ENCODE measurements around the gene HOXD4.

HOXD4 gene

DNA sequence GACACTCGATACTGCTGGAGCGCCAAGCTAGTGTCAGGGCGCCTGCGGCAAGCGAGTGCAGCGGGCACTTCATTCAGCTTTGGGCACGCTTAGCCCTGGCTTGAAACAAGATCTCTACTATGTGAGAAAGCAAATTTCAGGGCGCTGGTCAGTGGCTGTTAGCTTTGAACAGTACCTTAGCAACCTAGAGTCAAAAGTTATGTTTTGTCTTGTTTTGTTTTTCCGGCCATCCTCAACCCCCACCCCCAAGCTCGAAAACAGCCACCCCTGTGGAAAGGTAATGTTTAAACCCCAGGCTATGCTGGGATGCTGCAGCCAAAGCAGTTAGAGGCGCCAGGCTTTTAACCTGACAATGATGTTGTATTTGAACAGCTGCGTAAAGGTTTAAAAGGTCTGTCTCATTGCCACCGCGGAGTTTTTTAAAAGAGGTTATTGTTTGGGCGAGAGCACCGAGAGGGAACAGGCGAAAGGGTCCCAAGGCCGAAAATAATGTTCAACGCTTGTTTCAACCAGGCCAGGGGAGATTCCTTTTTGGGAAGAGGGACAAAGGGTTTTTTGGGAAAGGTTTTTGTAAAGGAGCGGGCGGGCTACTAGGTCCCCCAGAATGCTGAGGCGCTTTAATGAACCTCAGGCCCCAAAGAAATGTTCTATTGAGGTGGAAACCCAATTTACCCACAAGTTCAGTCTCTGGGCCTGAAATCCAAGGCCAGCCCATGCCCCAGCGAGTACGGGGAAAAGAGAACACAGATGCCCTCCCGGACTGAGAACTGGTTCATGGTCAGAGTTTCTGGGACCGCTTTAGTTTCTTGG lies 37.0 kb upstream of the HOXD4 start:
- no peak for DNase-seq

DNA sequence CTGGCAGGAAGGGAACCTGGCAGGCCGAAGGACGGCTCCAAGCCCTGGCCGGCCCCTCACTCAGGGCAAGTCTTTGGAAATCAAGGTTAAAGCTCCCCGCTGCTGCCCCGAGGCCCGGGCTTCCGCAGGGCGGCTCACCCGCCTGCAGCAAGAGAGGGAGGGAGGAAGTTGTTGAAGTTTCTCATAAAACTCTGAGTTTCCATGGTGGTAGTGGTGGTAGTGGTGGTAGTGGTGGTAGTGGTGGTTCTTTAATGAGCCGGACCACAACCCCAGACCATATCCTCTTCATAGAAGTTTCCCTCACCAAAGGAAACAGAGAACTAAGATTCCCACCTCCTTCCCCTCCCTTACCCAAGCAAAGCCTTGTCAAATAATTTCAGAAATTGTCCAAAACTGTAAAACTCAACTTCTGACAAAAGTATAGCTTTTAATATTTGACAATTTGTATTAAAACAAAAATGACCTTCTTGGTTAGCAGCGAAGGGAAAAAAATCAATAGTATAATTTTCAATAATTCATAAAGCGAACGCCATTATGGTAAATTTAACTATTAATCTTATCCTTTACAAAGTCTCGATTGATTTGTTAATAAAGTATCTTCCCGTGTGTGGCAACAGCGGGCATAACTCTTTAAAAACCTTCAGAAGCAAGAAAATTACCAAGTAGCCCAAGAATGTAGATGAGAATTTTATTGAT lies 36.3 kb upstream of the HOXD4 start:
- DNase-seq = no peak

DNA sequence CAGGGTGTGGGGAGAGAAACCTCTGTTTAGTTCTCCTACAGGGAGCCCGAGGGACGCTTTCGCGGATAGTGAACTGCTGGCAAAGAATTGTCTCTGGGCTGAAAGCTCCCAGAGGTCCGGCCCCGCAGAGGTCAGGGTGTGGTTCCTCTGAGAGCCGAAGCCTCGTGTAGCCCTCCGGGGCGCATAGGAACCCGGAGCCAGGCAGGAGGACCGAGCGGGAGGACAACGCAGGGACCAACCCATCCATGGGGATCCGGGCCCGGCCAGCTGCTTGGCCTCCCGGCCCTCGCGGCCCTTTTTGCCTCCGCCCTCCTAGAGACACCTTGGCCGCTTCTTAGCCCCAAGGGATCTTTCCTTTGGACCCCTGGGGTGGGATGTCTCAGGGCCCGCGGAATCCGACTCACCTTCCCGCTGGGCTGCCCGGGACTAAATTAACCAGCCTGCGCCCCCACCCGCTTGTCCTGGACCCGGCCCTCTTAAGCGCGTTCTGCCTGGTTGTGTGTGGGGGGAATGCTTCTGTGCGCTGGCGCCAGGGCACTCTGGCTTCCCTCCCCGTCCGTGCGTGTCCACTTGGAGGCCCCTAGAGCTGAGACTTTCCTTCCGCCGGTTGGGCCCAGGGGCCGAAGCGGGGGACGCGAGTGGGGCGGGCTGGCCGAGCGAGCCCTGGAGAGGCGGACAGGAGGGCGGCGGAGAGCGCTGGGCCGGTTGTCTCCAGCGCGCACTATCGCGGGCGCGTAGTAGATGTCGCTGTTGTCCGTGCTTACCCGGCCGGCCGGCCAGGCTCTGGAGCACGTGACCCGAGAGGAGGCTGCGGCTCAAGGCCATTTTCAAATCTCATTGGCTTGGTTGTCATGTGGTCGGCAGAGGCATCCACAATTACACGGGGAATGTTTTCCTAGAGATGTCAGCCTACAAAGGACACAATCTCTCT lies 35.2 kb upstream of the HOXD4 start, which contains the start of gene HOXD10:
TSS of gene HOXD10 (plus strand) at position 896 of the 931 bp plus-strand sequence. CDS start 56 bp downstream, outside the sequence.
- DNase-seq = no peak

DNA sequence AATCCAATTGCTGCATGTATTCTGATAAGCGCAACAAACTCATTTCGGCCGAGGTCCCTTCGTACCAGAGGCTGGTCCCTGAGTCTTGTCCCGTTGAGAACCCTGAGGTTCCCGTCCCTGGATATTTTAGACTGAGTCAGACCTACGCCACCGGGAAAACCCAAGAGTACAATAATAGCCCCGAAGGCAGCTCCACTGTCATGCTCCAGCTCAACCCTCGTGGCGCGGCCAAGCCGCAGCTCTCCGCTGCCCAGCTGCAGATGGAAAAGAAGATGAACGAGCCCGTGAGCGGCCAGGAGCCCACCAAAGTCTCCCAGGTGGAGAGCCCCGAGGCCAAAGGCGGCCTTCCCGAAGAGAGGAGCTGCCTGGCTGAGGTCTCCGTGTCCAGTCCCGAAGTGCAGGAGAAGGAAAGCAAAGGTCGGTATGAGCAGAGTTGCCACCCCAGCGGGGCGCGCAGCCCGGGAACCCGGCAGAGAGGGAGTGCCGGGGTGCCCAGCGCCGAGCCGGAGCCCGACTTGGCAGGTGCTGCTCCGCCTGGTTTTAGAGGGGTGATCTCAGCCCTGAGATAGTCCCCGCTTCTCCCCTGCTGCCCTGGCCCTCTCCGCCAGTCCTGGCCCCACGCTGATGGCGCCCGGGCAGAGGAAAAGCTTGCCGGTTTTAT lies 34.1 kb upstream of the HOXD4 start:
- DNase-seq = no peak

DNA sequence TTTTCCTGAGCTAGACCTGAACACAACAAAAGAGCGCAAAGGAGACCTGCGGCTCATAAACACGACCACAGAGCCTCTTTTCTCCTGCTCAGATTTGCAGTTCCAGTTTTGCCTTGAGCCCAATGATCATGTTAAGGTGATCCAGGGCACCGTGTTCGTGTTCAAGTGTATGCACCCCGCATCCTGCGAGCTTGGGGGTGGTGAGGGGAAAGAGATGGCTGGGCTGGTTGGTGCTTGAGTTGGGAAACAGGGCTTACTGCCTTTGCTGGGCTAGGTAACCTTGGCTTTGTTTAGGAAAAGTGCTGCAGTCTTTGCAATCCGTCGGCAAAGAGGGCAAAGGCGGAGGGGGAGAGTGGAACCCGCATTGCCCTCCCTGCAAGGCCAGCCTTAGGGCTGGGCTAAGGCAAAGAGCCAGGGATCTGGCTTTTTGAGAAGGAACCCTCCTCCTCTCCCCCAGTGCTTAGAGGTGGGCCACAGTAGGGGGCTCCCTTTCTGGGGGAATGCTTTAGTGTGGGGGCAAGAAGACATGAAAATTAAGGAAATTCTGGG lies 33.5 kb upstream of the HOXD4 start:
- DNase-seq = no peak

DNA sequence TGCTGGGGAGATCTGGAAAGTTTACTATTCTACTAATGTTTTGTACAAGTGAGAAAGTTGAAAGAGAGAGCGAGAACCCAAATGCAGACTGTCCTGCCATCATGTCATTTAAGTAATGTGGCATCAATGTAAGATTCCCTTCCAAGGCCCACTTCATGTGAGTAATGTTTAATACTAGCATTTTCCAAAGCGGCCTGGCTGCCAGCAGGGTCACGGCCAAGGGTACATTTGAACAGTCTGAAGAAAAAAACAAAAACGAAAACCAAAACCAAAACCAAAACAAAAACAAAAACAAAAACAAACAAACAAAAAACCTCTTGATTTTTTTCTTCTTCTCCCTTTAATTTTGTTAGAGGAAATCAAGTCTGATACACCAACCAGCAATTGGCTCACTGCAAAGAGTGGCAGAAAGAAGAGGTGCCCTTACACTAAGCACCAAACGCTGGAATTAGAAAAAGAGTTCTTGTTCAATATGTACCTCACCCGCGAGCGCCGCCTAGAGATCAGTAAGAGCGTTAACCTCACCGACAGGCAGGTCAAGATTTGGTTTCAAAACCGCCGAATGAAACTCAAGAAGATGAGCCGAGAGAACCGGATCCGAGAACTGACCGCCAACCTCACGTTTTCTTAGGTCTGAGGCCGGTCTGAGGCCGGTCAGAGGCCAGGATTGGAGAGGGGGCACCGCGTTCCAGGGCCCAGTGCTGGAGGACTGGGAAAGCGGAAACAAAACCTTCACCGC lies 32.6 kb upstream of the HOXD4 start:
- DNase-seq = peak; percentile 35 to 38

DNA sequence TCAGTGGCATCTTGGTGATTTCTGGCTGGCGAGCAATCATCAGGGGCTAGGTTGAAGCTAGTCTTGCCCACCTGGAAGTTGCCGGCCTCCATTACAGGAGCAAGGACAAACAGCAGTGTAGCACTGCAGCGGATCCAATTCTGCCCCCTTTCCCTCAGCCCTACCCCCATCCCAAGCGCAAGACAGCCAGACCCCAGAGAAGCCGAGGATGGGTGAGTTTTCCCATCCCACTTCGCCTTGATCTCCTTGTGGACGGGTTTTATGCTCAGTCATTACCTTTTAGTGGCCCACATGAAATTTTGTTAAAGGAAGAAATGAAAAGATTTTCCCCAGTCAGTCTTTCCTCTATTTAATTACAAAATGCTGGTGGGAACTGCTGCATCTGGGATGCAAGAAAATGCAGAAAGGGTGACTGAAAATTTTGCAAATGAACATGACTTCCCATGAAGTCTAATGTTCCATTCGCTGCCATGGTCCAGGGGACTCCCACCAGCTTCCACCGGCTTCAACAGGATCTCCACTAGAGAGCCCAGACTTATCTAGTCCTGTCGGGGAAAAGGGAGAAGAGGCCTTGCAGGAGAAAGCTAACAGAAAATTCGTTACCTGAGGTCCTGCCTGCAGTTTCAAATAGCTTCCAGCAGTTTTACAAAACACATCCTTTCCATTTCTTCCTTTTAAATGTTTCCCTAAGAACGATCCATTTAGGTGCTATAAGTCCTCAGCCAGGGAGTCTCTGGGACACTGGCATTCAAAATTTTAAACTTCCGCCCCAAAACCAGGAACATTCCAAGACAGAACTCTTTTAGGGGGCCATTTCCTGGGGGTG lies 30.8 kb upstream of the HOXD4 start:
- no peak for DNase-seq

DNA sequence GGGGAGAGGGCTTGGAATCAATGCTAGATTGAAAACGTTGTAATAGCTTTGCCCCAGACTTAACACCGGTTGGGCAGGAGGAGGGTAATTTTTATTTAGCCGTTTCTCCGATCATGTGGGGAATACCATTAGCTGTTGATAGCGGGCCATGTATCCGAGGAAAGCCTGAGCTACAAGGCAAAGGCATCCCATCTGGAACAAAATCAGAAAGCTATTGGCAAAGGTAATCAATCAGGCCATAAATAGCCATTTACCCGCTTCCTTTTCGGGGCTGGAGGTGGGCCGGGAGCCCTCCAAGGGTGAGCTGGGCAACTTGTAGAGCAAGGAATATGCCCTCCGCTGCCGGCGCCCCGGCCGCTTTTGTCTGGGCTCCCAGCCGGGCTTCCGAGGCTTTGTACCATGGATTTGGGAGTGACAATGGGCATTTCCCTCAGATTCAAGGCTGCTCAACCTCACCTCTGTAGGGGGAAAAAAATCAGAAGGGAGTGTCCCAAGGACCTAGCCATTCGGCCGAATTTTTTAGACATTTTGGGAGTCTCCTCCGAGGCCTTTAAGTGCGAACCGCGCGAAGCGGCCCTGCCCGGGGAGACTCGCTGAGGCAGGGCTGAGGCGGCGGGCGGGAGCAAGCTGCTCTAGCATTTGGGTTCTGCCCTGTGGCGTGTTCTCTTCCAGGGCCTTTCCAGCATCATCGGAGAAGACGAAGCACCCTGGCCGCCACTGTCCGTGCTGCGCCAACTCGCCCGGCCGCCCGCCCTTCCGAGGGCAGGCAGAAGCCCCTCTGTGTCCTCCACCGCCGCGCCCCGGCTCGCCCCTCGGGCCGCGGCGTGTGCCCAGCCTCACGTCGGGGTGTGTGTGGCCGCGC lies 29.9 kb upstream of the HOXD4 start:
- no peak for DNase-seq

DNA sequence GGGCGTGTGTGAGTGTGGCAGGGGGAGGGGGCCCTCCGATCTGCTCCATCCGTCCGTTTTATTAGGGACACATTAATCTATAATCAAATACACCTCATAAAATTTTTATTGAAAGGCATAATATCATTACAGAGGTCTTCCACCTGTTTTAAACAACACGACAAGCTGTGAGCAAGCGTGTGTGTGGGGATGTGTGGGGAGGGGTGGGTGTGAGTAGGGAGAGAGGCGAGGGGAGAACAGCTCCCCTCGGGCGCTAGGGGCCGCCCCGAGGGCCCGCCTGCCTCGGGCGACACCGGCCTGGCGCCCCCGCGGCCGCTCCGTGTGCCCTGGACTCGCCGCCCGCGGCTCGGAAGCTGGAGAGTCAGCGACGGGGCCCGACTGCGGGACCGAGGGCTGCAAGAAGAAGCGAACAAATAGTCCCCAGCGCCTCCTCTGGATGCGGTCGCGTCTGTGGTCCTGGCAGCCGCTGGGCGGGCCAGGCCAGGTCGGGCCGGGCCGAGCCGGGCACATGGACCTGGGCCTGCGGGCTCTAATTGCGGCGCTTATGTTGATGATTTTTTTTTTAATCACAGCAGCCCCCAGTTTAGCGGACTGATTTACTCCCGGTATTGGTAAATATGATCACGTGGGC lies 29.2 kb upstream of the HOXD4 start:
- DNase-seq = peak; percentile 55 to 82

DNA sequence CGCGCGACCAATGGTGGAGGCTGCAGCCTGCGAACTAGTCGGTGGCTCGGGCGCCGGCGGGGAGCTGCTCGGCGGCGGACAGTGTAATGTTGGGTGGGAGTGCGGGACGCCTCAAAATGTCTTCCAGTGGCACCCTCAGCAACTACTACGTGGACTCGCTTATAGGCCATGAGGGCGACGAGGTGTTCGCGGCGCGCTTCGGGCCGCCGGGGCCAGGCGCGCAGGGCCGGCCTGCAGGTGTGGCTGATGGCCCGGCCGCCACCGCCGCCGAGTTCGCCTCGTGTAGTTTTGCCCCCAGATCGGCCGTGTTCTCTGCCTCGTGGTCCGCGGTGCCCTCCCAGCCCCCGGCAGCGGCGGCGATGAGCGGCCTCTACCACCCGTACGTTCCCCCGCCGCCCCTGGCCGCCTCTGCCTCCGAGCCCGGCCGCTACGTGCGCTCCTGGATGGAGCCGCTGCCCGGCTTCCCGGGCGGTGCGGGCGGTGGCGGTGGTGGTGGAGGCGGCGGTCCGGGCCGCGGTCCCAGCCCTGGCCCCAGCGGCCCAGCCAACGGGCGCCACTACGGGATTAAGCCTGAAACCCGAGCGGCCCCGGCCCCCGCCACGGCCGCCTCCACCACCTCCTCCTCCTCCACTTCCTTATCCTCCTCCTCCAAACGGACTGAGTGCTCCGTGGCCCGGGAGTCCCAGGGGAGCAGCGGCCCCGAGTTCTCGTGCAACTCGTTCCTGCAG lies 28.5 kb upstream of the HOXD4 start, which contains the start of gene HOXD9:
TSS of gene HOXD9 (plus strand) at position 37 of the 728 bp plus-strand sequence. CDS start at position 87, 50 bp downstream.
- no peak for DNase-seq

DNA sequence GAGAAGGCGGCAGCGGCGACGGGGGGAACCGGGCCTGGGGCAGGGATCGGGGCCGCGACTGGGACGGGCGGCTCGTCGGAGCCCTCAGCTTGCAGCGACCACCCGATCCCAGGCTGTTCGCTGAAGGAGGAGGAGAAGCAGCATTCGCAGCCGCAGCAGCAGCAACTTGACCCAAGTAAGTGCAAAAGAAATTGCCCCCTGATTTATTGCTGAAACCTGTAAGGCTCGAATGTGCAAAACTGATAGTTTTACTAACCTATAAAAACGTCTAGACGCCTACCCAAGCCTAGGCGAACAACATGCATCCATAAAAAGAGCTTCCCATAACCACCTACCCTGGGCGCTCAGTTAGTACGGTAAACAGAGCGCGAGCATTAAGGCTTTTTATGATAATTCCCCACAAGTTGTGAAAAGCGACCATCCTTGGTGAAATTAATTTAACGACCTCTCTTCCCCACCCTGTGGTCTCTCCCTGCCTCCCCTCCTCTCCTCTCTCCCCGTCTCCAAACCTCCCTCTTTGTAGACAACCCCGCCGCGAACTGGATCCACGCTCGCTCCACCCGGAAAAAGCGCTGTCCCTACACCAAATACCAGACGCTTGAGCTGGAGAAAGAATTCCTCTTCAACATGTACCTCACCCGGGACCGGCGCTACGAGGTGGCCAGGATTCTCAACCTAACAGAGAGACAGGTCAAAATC lies 27.8 kb upstream of the HOXD4 start:
- DNase-seq = no peak

DNA sequence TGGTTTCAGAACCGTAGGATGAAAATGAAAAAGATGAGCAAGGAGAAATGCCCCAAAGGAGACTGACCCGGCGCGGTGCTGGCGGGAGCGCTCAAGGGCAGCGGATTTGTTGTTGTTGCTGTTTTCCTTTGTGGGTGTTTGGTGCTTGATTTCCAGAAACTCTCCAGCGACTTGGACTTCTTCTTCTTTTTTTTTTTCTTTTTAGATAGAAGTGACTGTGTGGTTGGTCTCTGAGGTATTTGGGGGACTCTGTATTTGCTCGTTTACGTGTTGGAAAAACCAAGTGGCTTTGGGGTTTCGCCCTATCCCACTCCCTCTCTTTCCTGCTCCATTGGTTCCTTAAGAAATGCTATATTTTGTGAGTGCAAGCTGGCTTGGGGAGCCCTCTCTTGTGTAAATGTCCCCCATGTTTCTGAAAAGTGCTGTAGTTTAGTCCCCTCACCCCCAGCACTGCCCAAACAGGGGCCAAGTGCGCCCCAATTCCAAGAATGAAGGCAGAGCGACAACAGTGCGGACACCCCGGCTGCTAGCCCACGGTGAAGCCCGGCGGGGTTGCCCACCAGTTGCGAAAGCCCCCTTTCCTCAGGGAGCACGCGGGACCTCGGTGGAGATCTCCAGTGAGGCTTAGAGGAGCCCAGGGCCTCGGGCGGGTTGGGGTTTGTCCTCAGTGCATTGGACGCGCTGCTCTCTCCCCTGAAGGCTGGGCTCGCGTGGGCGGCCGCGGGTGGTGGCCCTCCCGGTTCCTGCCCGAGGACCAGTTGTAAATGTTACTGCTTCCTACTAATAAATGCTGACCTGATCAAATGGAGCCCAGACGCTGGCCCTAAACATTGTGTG lies 27.0 kb upstream of the HOXD4 start:
- no peak for DNase-seq

DNA sequence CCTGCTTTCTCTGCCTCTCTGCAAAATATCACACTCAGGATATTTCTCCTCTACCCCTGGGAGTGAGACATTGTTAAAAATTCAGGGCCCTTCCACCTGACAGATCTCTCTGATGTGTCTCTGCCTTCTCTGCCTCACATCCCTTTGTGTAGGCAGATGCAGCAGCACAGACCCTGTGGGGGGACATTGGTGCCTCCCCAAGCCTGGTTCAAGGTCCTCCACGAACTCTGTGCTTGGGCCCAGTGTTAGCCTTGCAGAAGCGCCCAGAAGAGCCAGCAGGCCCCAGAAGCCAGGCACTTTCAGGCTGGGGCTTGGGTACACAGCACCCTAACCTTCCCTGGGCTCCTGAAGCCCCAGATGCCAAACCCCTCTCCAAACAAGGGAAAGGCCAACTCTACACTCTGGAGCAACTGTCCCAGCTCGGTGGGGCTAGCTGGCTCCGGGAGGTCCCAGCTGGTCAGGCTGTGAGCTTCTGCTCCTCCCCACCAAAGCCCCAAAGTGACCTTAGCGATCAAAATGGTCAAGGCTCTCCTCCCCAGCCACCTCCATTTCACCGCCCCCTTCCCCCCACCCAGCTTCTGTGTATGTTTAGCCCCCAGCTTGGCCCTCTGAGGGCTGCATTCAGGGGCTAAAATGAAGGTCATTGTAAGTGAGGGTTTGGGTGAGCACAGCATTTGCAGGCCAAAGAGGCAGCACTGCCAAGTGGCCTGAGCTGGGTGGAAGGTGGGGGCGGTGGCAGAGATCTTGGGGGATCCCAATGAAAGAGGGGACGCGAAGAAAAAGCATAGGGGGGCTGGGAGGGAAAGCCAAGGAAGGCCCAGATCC lies 26.2 kb upstream of the HOXD4 start:
- DNase-seq = no peak

DNA sequence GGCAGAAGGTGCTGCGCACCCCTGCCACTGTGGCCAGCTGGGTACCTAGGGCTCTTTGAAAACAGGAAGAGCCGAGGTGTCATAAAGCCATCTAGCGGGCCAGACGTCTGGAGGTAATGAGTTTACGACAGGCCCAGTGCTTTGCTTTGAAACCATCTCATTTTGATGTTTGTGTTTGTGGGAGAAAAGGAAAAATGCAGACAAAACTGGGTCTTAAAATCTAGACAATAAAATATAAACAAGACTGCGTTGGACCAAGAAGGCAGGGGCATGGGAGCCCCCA lies 25.6 kb upstream of the HOXD4 start:
- DNase-seq = no peak

DNA sequence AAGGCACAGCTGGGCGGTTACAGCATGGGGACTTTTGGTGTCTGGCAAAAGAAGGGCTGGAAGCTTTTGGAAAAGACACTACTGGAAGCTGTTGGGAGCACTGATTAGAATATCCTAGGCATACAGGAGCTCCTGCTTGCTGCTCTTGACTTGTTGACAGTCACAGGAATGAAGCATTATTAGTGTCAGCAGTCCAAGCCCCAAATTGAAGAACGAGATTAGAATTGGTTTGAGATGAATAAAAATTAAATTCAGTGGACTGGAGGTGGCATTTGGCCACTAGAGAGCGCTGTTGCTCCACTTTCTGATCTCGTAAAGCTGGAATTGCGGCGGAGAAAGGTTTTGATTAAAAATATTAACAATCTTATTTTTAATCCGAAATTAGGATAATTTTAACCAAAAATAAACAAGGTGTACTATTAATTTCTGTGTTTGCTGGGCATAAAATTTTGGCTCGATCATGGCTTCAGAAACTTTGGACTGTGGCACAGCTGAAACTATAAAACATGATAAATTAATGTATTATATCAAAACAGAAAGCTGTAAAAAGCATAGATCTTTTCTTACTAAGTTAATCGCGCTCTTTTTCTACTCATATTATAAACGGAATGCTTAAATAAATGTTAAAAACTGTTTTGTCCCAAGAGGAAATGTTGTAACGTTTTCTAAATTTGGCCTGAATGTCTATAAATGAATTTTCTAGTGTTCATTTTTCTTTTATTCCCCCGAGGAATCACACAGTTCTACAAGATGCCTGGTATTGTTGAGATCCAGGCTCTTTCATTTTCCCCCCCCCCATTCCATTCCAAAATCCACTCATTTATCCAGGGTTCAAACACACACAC lies 24.2 kb upstream of the HOXD4 start:
- peak in 1 of 2 experiments; percentile 53 for DNase-seq

Data from SW 1271 (cell line).